Cardiac fibroblast (primary cell): ENCODE measurements around the gene STX18.

Experiments used
- DNase-seq, 2 donors: peaks; one replicate each; pipeline versions ENCODE4 v3.0.0 to v3.0.0-alpha.2; 2010; ENCODE audit warnings: low read depth in 2 of 2
- H3K4me3 ChIP-seq, 2 donors: replicated peaks in 1 of 2; 1 replicate in 1 of 2; 2 replicates in 1 of 2; pipeline ENCODE4 v1.5.1; 2011; ENCODE audit warnings: low read depth in 2 of 2, low read length in 2 of 2, mild to moderate bottlenecking in 2 of 2, moderate library complexity in 1 of 2
- CTCF ChIP-seq: IDR thresholded peaks from one replicate; pipeline ENCODE4 v1.5.1; 2011; ENCODE audit warnings: low read depth, mild to moderate bottlenecking, low read length, inconsistent platforms

STX18 gene

DNA sequence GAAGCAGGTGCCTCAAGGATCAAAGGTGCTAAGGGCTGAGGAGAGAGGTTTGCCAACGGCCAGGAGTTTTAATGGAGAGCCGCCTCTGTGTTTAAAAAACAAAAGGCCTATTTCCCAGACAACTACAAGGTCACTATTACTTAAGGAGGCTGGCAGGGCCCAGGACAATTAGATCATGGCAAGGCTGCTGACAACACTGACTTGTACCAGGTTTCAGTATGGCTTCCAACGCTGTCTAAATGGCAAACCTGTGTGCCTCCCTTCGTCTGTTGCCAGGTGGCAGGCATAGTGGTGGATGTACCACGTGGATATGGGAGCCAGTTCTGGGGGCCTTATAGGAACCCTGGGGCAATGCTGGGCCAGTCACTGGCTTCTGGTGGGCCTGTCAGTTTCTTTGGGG is 114.0 kb downstream of the STX18 start:
- no peak for DNase-seq
- H3K4me3 ChIP-seq, result no peak overlapping the region
- no peak for TF ChIP-seq CTCF

GRCh38 chr4:4427121-4427870 is 114.6 kb downstream of the STX18 start:
- no peak for DNase-seq
- no peak overlapping the region for H3K4me3 ChIP-seq

GRCh38 chr4:4426511-4427120 is 115.2 kb downstream of the STX18 start:
- no peak for DNase-seq
- H3K4me3 ChIP-seq, result no peak overlapping the region
- TF ChIP-seq CTCF, result no peak

More at GRCh38 chr4:4427121-4427870, 114.6 kb downstream of the STX18 start:
- TF ChIP-seq CTCF, result no peak

GRCh38 chr4:4425696-4426095 is 116.2 kb downstream of the STX18 start:
- H3K4me3 ChIP-seq, result no peak overlapping the region
- no peak for DNase-seq
- no peak for TF ChIP-seq CTCF

DNA sequence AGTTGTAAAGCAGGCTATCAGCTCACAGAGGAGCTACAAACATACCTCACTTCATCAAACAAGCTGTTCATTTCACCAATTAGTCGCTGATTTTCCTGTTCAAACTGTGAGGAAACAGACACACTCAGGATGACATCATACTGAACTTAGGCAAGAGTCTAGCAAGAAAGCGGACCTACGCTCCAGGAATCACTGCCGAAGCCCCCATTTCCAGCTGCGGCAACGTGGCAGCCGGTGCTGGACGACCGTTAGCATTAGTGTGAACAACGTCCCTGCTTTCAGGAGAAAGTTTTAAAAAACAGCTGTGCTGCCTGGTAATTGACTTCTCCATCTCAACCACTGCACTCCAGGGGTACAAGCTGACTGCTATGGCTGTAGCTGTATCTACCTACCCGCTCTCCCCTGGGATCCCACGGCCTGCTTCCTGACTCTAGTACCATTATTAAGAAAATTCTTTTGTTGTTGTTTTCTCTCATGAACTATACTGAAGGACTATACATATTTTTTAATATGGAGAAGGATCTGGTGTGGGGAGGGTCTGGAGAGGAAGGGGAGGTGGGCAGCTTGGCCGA is 116.6 kb downstream of the STX18 start:
- TF ChIP-seq CTCF, result no peak
- DNase-seq, result no peak
- no peak overlapping the region for H3K4me3 ChIP-seq

DNA sequence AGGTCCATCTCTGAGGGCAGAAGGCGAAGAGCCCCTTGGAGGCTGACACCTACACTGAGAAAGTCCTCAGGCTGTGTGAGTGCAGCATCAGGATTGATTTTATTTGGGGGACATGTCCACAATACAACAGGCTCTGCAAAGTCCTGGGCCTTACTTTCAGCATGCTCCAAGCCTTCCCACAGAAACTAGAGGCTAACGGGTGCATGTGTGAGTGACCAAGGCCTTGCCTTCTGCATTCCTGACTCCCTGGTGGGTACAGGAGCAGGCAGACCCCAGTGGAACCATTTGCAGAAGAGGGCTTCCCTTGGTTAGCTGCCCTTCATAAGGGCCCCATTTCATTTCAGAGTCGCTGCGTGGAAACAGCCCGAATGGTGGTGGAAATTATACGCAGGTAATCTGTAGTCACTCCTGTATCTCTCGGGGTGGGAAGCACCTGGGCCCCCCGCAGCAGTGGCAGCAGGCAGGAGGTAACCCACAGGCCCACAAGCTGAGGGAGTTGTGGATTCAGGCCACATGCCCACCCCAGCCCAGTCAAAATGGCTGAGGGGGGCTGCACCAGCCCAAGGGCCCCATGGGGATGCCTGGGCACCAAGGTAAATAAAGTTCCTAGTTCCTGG is 117.2 kb downstream of the STX18 start:
- no peak overlapping the region for H3K4me3 ChIP-seq
- DNase-seq, result no peak
- TF ChIP-seq CTCF, result no peak
